ENCODE data around the gene LKAAEAR1.

The LKAAEAR1 gene

GRCh38 chr20:64042054-64042781 is 42.0 kb downstream of the LKAAEAR1 start:
- TF ChIP-seq RARB (CRISPR knock-in tag; IDR thresholded peaks at IDR 0.05) = no peak
- TF ChIP-seq, protein P1, sequence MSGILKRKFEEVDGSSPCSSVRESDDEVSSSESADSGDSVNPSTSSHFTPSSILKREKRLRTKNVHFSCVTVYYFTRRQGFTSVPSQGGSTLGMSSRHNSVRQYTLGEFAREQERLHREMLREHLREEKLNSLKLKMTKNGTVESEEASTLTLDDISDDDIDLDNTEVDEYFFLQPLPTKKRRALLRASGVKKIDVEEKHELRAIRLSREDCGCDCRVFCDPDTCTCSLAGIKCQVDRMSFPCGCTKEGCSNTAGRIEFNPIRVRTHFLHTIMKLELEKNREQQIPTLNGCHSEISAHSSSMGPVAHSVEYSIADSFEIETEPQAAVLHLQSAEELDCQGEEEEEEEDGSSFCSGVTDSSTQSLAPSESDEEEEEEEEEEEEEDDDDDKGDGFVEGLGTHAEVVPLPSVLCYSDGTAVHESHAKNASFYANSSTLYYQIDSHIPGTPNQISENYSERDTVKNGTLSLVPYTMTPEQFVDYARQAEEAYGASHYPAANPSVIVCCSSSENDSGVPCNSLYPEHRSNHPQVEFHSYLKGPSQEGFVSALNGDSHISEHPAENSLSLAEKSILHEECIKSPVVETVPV (CRISPR knock-in tag; IDR thresholded peaks at IDR 0.05) = no peak
- TF ChIP-seq PPARA (CRISPR knock-in tag; IDR thresholded peaks at IDR 0.05; ENCODE audit: borderline replicate concordance) = no peak
- TF ChIP-seq, protein P2, sequence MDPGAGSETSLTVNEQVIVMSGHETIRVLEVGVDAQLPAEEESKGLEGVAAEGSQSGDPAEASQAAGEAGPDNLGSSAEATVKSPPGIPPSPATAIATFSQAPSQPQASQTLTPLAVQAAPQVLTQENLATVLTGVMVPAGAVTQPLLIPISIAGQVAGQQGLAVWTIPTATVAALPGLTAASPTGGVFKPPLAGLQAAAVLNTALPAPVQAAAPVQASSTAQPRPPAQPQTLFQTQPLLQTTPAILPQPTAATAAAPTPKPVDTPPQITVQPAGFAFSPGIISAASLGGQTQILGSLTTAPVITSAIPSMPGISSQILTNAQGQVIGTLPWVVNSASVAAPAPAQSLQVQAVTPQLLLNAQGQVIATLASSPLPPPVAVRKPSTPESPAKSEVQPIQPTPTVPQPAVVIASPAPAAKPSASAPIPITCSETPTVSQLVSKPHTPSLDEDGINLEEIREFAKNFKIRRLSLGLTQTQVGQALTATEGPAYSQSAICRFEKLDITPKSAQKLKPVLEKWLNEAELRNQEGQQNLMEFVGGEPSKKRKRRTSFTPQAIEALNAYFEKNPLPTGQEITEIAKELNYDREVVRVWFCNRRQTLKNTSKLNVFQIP (CRISPR knock-in tag; IDR thresholded peaks at IDR 0.05; ENCODE audit: borderline replicate concordance, low read depth) = no peak
- no peak for TF ChIP-seq TOX (CRISPR knock-in tag; IDR thresholded peaks at IDR 0.05; ENCODE audit: borderline replicate concordance)
- no peak for TF ChIP-seq ZFP3 (CRISPR knock-in tag; IDR thresholded peaks at IDR 0.05)
- no peak for TF ChIP-seq ISL1 (CRISPR knock-in tag; IDR thresholded peaks at IDR 0.05)
- no peak for TF ChIP-seq SNAI2 (CRISPR knock-in tag; IDR thresholded peaks at IDR 0.05)
- no peak for TF ChIP-seq ESRRG (CRISPR knock-in tag; IDR thresholded peaks at IDR 0.05)
- TF ChIP-seq, protein P3, sequence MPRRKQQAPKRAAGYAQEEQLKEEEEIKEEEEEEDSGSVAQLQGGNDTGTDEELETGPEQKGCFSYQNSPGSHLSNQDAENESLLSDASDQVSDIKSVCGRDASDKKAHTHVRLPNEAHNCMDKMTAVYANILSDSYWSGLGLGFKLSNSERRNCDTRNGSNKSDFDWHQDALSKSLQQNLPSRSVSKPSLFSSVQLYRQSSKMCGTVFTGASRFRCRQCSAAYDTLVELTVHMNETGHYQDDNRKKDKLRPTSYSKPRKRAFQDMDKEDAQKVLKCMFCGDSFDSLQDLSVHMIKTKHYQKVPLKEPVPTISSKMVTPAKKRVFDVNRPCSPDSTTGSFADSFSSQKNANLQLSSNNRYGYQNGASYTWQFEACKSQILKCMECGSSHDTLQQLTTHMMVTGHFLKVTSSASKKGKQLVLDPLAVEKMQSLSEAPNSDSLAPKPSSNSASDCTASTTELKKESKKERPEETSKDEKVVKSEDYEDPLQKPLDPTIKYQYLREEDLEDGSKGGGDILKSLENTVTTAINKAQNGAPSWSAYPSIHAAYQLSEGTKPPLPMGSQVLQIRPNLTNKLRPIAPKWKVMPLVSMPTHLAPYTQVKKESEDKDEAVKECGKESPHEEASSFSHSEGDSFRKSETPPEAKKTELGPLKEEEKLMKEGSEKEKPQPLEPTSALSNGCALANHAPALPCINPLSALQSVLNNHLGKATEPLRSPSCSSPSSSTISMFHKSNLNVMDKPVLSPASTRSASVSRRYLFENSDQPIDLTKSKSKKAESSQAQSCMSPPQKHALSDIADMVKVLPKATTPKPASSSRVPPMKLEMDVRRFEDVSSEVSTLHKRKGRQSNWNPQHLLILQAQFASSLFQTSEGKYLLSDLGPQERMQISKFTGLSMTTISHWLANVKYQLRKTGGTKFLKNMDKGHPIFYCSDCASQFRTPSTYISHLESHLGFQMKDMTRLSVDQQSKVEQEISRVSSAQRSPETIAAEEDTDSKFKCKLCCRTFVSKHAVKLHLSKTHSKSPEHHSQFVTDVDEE (CRISPR knock-in tag; IDR thresholded peaks at IDR 0.05) = no peak
- TF ChIP-seq ZC3H10 (CRISPR knock-in tag; IDR thresholded peaks at IDR 0.05) = no peak
- no peak for TF ChIP-seq ZNF565 (CRISPR knock-in tag; conservative IDR thresholded peaks at IDR 0.05; ENCODE audit: low read depth)
- no peak for TF ChIP-seq ZNF70 (CRISPR knock-in tag; IDR thresholded peaks at IDR 0.05)
- no peak for TF ChIP-seq ZNF8 (CRISPR knock-in tag; IDR thresholded peaks at IDR 0.05)
- TF ChIP-seq CREB5 (CRISPR knock-in tag; IDR thresholded peaks at IDR 0.05; ENCODE audit: low read depth) = no peak
- TF ChIP-seq ZFP30 (CRISPR knock-in tag; IDR thresholded peaks at IDR 0.05) = no peak
- TF ChIP-seq OSR1 (CRISPR knock-in tag; IDR thresholded peaks at IDR 0.05) = no peak
- no peak for TF ChIP-seq CSDC2 (CRISPR knock-in tag; IDR thresholded peaks at IDR 0.05)
- TF ChIP-seq BACH2 (CRISPR knock-in tag; IDR thresholded peaks at IDR 0.05; ENCODE audit: borderline replicate concordance) = no peak
- TF ChIP-seq TCF4 (CRISPR knock-in tag; IDR thresholded peaks at IDR 0.05; ENCODE audit: borderline replicate concordance) = no peak
- no peak for ATAC-seq

- TF ChIP-seq, protein P4, sequence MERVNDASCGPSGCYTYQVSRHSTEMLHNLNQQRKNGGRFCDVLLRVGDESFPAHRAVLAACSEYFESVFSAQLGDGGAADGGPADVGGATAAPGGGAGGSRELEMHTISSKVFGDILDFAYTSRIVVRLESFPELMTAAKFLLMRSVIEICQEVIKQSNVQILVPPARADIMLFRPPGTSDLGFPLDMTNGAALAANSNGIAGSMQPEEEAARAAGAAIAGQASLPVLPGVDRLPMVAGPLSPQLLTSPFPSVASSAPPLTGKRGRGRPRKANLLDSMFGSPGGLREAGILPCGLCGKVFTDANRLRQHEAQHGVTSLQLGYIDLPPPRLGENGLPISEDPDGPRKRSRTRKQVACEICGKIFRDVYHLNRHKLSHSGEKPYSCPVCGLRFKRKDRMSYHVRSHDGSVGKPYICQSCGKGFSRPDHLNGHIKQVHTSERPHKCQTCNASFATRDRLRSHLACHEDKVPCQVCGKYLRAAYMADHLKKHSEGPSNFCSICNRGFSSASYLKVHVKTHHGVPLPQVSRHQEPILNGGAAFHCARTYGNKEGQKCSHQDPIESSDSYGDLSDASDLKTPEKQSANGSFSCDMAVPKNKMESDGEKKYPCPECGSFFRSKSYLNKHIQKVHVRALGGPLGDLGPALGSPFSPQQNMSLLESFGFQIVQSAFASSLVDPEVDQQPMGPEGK (CRISPR knock-in tag; IDR thresholded peaks at IDR 0.05; ENCODE audit: borderline replicate concordance) = no peak
- TF ChIP-seq ZNF70 (CRISPR knock-in tag; IDR thresholded peaks at IDR 0.05) (no peak), ZC3H10 (CRISPR knock-in tag; IDR thresholded peaks at IDR 0.05) (no peak), ARNTL (CRISPR knock-in tag; IDR thresholded peaks at IDR 0.05; ENCODE audit: borderline replicate concordance, low read depth) (no peak), BACH2 (CRISPR knock-in tag; IDR thresholded peaks at IDR 0.05; ENCODE audit: borderline replicate concordance) (no peak), OSR1 (CRISPR knock-in tag; IDR thresholded peaks at IDR 0.05) (no peak), ZFP3 (CRISPR knock-in tag; IDR thresholded peaks at IDR 0.05) (no peak), TCF4 (CRISPR knock-in tag; IDR thresholded peaks at IDR 0.05; ENCODE audit: borderline replicate concordance) (no peak), ZFP30 (CRISPR knock-in tag; IDR thresholded peaks at IDR 0.05) (no peak)
- TF ChIP-seq, protein P3 (CRISPR knock-in tag; IDR thresholded peaks at IDR 0.05) = no peak
- TF ChIP-seq, protein P1 (CRISPR knock-in tag; IDR thresholded peaks at IDR 0.05) = no peak
- no peak for ATAC-seq
Observed at GRCh38 chr20:64041781-64042053, 42.5 kb downstream of the LKAAEAR1 start.

Measured in SK-N-SH treated with all-trans-retinoic acid at 6 μM for 48 hours (cell line).